Ovary (tissue), 9 donors: Measurements from ENCODE around the gene COL8A1. TPM values are rescaled to one million over a fixed set of nuclear protein-coding genes. Genes with fewer than 3 reads are reported as not detected.

Experiments
- DNase-seq, 5 donors: peaks; one replicate each; pipeline ENCODE4 v3.0.0-alpha.2; 2019 to 2020
- H3K27ac ChIP-seq, 2 donors: fragments of 200-600 bp; one replicate each; pipeline versions ENCODE4 v1.5.1 to v1.8.0; 2019 to 2022
- H3K27me3 ChIP-seq: fragments of 200-600 bp; one replicate; pipeline ENCODE4 v1.8.0; 2022
- H3K36me3 ChIP-seq: fragments of 200-600 bp; sonication (generic); one replicate; pipeline ENCODE4 v1.5.1; 2019
- H3K4me1 ChIP-seq: one replicate; pipeline ENCODE4 v1.8.1; 2013; ENCODE audit warnings: mild to moderate bottlenecking, moderate library complexity; ENCODE audit not compliant: insufficient read depth
- H3K4me3 ChIP-seq: fragments of 200-600 bp; sonication (generic); one replicate; pipeline ENCODE4 v1.5.1; 2017
- H3K9me3 ChIP-seq, 2 donors: fragments of 200-600 bp in 1 of 2; sonication (generic) in 1 of 2; one replicate each; pipeline versions ENCODE4 v1.5.1 to v1.8.1; 2013 to 2019; ENCODE audit warnings: mild to moderate bottlenecking in 1 of 2, moderate library complexity in 1 of 2
- CTCF ChIP-seq, 3 donors: fragments of 450-650 bp in 2 of 3; fragments of 200-600 bp in 1 of 3; IDR thresholded peaks; one replicate each; pipeline versions ENCODE4 v1.5.1 to v1.8.0; 2016 to 2022; ENCODE audit warnings: antibody characterized with exemption in 3 of 3, mild to moderate bottlenecking in 1 of 3
- EP300 ChIP-seq: sonication (generic); formaldehyde crosslinking; IDR thresholded peaks from one replicate; pipeline ENCODE4 v1.6.1; 2017; ENCODE audit warnings: antibody characterized with exemption
- POLR2A ChIP-seq: fragments of 450-650 bp; IDR thresholded peaks from one replicate; pipeline ENCODE4 v1.6.1; 2017; ENCODE audit warnings: antibody characterized with exemption, mild to moderate bottlenecking, moderate library complexity
- whole genome bisulfite sequencing, 3 donors: extraction: QIAGEN DNeasy Blood & Tissue Kit in 1 of 3; methylation state at CpG; one replicate each; pipeline versions ENCODE4 v1.1.5 to v1.1.7; 2013 to 2017; 5-methylcytosine and 5-hydroxymethylcytosine counted together
- intact Hi-C, 4 donors: fragments of 100-400 bp; cut with DNase I; formaldehyde crosslinking; loops; one replicate each; pipeline versions ENCODE4 v1.11.0 to v1.15.1; 2022 to 2023
- polyA plus RNA-seq, 2 donors: library from polyadenylated mRNA; stranded (reverse); fragments of 200-250 nt in 1 of 2; fragments of 350-450 nt in 1 of 2; fragmentation: Illumina TruSeq in 1 of 2; extraction: RNeasy Lipid Tissue Mini Kit (QIAGEN cat#74804) in 1 of 2; gene quantifications; one replicate each; pipeline ENCODE4 v1.2.3, GENCODE V29; 2013 to 2014
- total RNA-seq, 7 donors: library from RNA; depleted of rRNA in 2 of 7; stranded (reverse); fragments of >200 nt in 2 of 7; fragmentation: NEBNext Ultra II Directional in 3 of 7; extraction: Animal tissue kit (Norgen Biotek cat#: 25700) in 3 of 7; gene quantifications; one replicate each; pipeline versions ENCODE4 v1.1.0 to v1.2.4, GENCODE V29; 2016 to 2023
- donor health status: DM: no; HTN: no; CAD: no; lungs with moderate emphysema.
- donor health status: DM: no; HTN: no; CAD: no.
- donor health status: Bipolar disorder and iron deficiency.
- donor health status: DM: yes; HTN: yes; CAD: no.
- donor health status: DM: no; HTN: no; CAD: no.
- donor health status: DM: yes; HTN: yes; CAD: no.

The COL8A1 gene
- total and polyA plus RNA-seq, 9 donors = 2.0 to 37.2 (median 11.9) TPM

- H3K9me3 ChIP-seq = no peaks in the 10 kb centered on the region
- WGBS, 3 donors = 90 to 99% (median 97%) methylated on average over 2 of the region's 2 CpGs
- intact Hi-C loops = no loop called here
- TF ChIP-seq EP300 (no peak), CTCF (IDR thresholded peaks at IDR 0.05) (no peak), POLR2A (no peak)
- H3K4me3 ChIP-seq = no peak overlapping the region
- H3K36me3 ChIP-seq = no peaks in the 10 kb centered on the region
- H3K27ac ChIP-seq = no peak overlapping the region
- no peak for DNase-seq
- H3K4me1 ChIP-seq = no peaks in the 10 kb centered on the region
- no peaks in the 10 kb centered on the region for H3K27me3 ChIP-seq
These were observed 13.7 kb upstream of the COL8A1 start for GRCh38 chr3:99624496-99625236.

GRCh38 chr3:99625237-99625622 is 13.2 kb upstream of the COL8A1 start:
- Histone ChIP-seq H3K9me3 (no peaks in the 10 kb centered on the region), H3K27ac (no peak overlapping the region), H3K4me3 (no peak overlapping the region), H3K27me3 (no peaks in the 10 kb centered on the region), H3K36me3 (no peaks in the 10 kb centered on the region), H3K4me1 (no peaks in the 10 kb centered on the region)
- TF ChIP-seq CTCF (IDR thresholded peaks at IDR 0.05) (no peak), POLR2A (no peak), EP300 (no peak)
- intact Hi-C loops = no loop called here
- no peak for DNase-seq
- 59 to 98% (median 93%) methylated on average over 2 of the region's 2 CpGs for WGBS, 3 donors

GRCh38 chr3:99625643-99626416 is 12.6 kb upstream of the COL8A1 start:
- no peak overlapping the region for H3K27ac ChIP-seq
- H3K4me3 ChIP-seq = no peak overlapping the region
- no peaks in the 10 kb centered on the region for H3K27me3 ChIP-seq
- intact Hi-C loops = no loop called here
- H3K9me3 ChIP-seq = no peaks in the 10 kb centered on the region
- no peaks in the 10 kb centered on the region for H3K4me1 ChIP-seq
- no peaks in the 10 kb centered on the region for H3K36me3 ChIP-seq
- DNase-seq = no peak
- no peak for TF ChIP-seq CTCF (IDR thresholded peaks at IDR 0.05)
- TF ChIP-seq POLR2A = no peak
- no peak for TF ChIP-seq EP300
- 30 to 40% (median 36%) methylated on average over 4 of the region's 4 CpGs for WGBS, 3 donors

GRCh38 chr3:99626417-99626788 is 12.0 kb upstream of the COL8A1 start:
- no peaks in the 10 kb centered on the region for H3K9me3 ChIP-seq
- no peak for DNase-seq
- H3K4me1 ChIP-seq = no peaks in the 10 kb centered on the region
- H3K36me3 ChIP-seq = no peaks in the 10 kb centered on the region
- intact Hi-C loops = no loop called here
- H3K4me3 ChIP-seq = no peak overlapping the region
- H3K27me3 ChIP-seq = no peaks in the 10 kb centered on the region
- no peak overlapping the region for H3K27ac ChIP-seq
- WGBS, 3 donors = 70 to 81% (median 81%) methylated on average over 1 of the region's 1 CpG
- TF ChIP-seq POLR2A (no peak), EP300 (no peak), CTCF (IDR thresholded peaks at IDR 0.05) (no peak)
